Activated CD8-positive, alpha-beta T cell treated with anti-CD3 and anti-CD28 coated beads, Interleukin-2, amount 10 ng/mL, durations not matched to agents 7 days and 5 days (primary cell): ENCODE results near the gene ABCB9. TPM values are rescaled to one million over a fixed set of nuclear protein-coding genes. Genes with fewer than 3 reads are reported as not detected.

Experiments used
- ATAC-seq: fragments of 150-1000 bp; cut with Tn5 transposase; one replicate; pipeline ENCODE4 v1.10.0; 2021; ENCODE audit warnings: moderate library complexity
- CTCF ChIA-PET: fragments of 350-600 bp; sonication (Branson Sonifier 250); formaldehyde crosslinking; loops from one replicate; lab custom pipeline; 2021; ENCODE audit warnings: antibody characterized with exemption; lab: Charles Lee
- POLR2A ChIA-PET: fragments of 350-600 bp; sonication (Branson Sonifier 250); formaldehyde crosslinking; loops from one replicate; lab custom pipeline; 2021; ENCODE audit warnings: antibody characterized with exemption; lab: Charles Lee
- DNase-seq: peaks from one replicate; pipeline ENCODE4 v3.0.0-alpha.2; 2020
- H3K27ac Mint-ChIP-seq: one replicate; pipeline ENCODE4 v1.8.0; 2021; ENCODE audit warnings: mild to moderate bottlenecking, mixed read lengths
- H3K27me3 Mint-ChIP-seq: one replicate; pipeline ENCODE4 v1.8.0; 2021; ENCODE audit warnings: low read depth, mixed read lengths
- H3K36me3 Mint-ChIP-seq: one replicate; pipeline ENCODE4 v1.8.0; 2021; ENCODE audit warnings: low read depth, mixed read lengths
- H3K4me1 Mint-ChIP-seq: one replicate; pipeline ENCODE4 v1.8.0; 2021; ENCODE audit warnings: low read depth, mixed read lengths
- H3K4me3 Mint-ChIP-seq: one replicate; pipeline ENCODE4 v1.8.0; 2021; ENCODE audit warnings: mild to moderate bottlenecking, mixed read lengths
- H3K9me3 Mint-ChIP-seq: one replicate; pipeline ENCODE4 v1.8.0; 2022; ENCODE audit warnings: mixed read lengths; ENCODE audit not compliant: insufficient read depth
- total RNA-seq, 2 experiments: library from RNA; stranded (reverse); gene quantifications; one replicate each; pipeline ENCODE4 v1.2.3, GENCODE V29; 2021

ABCB9 gene
- total RNA-seq, 2 experiments from 2014 or later, result 5.9 to 6.0 TPM

DNA sequence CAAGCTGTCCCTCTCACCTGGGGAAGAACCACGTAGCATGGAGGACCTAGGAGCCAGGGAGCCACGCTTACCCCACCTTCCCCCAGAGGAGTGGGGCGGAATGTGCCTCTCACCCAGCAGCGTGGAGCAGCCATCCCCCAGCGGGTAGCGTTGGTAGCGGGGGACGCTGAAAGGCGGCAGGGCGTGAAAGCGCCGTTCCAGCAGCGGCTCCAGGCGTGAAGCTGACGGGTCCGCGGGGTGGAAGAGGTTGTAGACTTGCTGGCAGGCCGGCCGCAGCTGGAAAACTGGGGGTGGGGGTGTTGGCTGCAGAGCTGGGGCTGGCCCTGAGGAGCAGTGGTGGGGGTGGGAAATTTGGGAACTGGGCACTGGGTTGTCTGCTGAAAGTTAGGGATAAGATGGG, 26.1 kb upstream of the ABCB9 start:
- Mint-ChIP-seq H3K27ac (no peak overlapping the region), H3K4me1 (peaks cover 3% of the 10 kb centered on the region), H3K4me3 (no peak overlapping the region), H3K27me3 (no peaks in the 10 kb centered on the region), H3K36me3 (no peaks in the 10 kb centered on the region), H3K9me3 (no peaks in the 10 kb centered on the region)
- ChIA-PET POLR2A (interaction anchor here (1.2 kb wide), 1 partner anchor 13 kb away, joined by 3 read pairs; no protein-coding TSS in a partner anchor), CTCF (no interaction called here)
- ATAC-seq (no peak), DNase-seq (no peak)

DNA sequence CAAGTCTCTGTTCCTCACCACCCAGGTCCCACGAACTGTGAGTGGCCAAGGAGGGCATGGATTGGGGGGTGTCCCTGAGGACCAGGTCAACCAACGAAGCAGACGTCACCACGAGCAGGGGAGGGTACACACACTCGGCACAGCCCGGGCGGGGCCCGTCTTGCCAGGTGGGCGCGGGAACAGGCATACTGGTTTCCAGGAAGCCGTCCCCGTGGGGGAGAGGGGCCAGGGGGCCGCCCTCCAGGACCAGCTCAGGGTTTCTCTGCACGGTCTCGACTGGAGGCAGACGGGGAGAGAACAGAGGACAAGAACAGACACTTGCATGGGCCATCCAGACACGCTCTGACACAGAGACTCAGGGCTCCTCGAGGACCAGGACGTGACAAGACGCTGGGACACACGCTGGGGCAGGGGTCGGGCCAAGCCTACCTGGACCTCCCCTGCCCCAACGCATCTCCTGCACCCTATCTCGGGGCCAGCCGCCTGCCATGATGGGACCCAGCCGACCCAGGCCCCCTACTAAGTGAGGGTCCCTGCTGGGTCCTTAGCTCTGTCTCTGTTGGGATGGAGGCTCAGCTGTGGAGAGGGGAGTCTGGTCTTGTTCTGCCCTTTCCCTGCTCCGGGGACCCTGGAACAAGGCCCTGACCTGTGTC, 25.5 kb upstream of the ABCB9 start:
- ChIA-PET POLR2A (interaction anchor here (0.6 to 1.0 kb wide), 2 partner anchors 16 to 1721 kb away, joined by 3 read pairs; no protein-coding TSS in a partner anchor), CTCF (no interaction called here)
- Mint-ChIP-seq H3K4me1 (peaks cover 3% of the 10 kb centered on the region), H3K27ac (no peak overlapping the region), H3K4me3 (no peak overlapping the region), H3K36me3 (peaks cover under 1% of the 10 kb centered on the region), H3K9me3 (no peaks in the 10 kb centered on the region), H3K27me3 (no peaks in the 10 kb centered on the region)
- DNase-seq (no peak), ATAC-seq (no peak)

DNA sequence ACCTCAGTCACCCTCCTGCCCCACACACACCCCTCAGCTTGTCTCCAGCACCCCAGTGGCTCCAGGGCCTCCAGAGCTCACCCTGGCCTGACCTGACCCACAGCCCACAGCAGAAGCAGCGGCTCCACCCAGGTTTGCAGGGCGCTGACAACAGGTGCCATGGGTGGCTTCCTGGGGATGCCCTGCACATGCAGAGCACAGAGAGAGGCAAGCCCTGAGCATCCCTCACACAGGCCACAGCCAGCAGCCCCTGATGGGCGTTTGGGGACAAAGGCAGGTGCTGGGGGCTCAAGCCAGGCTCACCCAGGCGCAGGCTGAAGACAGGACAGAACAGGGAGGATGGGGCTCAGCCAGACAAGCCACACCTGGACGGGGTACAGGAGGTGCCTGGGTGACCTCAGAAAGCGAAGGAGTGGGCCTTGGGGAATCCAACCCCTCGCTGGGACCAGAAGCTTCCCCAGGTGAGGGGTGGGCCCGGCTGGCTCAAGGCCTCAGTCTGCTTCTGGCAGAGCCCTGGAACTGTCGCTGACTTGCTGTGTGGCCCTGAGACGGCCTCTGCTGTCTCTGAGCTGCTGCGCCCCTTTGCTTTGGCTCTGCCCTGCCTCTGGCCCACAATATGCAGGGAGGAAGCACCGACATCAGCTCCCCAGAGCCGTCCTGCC, 24.8 kb upstream of the ABCB9 start:
- no peaks in the 10 kb centered on the region for H3K9me3 Mint-ChIP-seq
- POLR2A ChIA-PET, result interaction anchor here (1.0 kb wide), 1 partner anchor 15 kb away, joined by 3 read pairs; no protein-coding TSS in a partner anchor
- ATAC-seq (no peak), DNase-seq (no peak)
- CTCF ChIA-PET, result no interaction called here
- H3K27me3 Mint-ChIP-seq, result no peaks in the 10 kb centered on the region
- peaks cover 3% of the 10 kb centered on the region for H3K4me1 Mint-ChIP-seq
- H3K27ac Mint-ChIP-seq, result no peak overlapping the region
- H3K36me3 Mint-ChIP-seq, result peaks cover 2% of the 10 kb centered on the region
- no peak overlapping the region for H3K4me3 Mint-ChIP-seq

DNA sequence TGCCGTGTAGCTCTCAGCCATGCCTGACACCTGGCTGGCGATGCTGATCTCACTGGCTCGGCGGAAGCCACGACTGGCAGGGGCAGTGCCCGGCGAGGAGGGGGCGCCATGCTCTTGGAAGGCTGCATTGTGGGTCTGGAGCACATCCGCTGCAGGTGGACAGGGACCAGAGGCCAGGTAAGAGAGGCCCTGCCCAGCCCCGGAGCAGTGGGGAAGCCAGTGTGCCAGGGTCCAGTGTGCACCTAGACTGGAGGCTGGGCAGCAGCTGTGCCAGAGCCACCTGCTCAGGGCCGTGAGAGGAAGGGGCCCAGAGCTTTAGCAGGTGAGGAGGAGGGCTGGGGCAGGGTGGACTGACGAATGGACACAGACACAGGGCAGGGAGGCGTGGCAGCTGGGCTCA, 24.3 kb upstream of the ABCB9 start:
- DNase-seq (no peak), ATAC-seq (no peak)
- H3K9me3 Mint-ChIP-seq, result no peaks in the 10 kb centered on the region
- H3K27me3 Mint-ChIP-seq, result no peaks in the 10 kb centered on the region
- peaks cover 2% of the 10 kb centered on the region for H3K36me3 Mint-ChIP-seq
- peaks cover 3% of the 10 kb centered on the region for H3K4me1 Mint-ChIP-seq
- no peak overlapping the region for H3K4me3 Mint-ChIP-seq
- H3K27ac Mint-ChIP-seq, result no peak overlapping the region
- ChIA-PET CTCF (no interaction called here), POLR2A (no interaction called here)

DNA sequence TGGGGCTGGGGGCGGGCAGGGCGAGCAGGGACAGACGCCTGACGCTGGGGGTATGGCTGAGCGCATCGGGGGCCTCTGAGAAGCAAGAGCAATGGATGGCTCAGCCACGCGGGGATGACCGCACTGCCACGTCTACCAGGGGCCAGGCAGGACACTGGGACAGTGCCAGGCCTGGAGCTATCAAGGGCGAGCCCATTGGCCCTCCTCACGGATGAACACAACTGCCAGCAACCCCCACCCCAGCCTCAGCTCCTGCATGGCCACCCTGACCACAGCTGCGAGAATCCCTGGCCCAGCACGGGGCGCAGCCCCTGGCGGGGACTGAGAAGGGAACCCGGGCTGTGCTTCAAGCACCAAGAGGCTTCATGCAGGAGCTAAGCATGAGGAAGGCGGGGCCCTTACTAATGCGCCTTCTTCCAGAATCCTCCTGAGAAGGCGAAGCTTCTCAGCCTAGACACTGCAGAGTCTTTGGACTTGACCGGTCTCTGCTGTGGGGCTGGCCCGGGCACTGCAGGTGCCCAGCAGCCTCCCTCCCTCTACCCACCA, 23.7 kb upstream of the ABCB9 start:
- H3K9me3 Mint-ChIP-seq, result no peaks in the 10 kb centered on the region
- peaks cover 5% of the 10 kb centered on the region for H3K36me3 Mint-ChIP-seq
- H3K4me1 Mint-ChIP-seq, result peaks cover 7% of the 10 kb centered on the region
- ATAC-seq, result no peak
- no peak for DNase-seq
- CTCF ChIA-PET, result no interaction called here
- POLR2A ChIA-PET, result interaction anchor here (1.0 kb wide), 1 partner anchor 117 kb away, joined by 3 read pairs; no protein-coding TSS in a partner anchor
- H3K27ac Mint-ChIP-seq, result no peak overlapping the region
- H3K27me3 Mint-ChIP-seq, result no peaks in the 10 kb centered on the region
- no peak overlapping the region for H3K4me3 Mint-ChIP-seq

DNA sequence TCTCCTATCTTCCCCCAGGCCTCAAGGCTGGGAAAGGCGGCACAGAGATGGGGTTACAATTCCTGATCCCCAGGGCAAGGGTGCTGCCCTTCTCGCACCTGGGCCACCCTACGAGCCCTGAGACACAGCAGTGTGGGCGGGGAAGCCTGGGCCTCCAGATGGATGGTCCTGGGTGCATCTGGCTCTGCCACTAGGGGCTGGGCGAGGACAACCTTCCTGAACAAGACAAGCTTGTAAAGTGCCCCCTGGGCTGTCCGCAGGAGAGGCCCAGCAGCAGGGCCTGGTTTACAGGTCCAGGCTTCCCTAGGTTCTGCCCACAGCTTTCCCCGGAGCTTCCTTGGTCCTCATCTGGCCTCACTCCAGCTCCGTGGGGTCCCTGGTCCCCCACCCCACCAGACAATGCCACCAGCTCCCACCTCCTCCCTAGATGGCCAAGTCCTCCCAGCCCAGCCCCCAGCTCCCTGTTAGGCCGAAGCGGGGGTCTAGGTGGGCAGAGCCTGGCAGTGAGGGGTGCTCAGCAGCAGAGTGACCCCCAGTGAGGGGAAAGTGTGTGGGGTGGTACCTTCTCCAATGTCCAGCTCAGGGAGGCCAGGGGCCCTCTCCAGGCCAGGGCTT, 23.1 kb upstream of the ABCB9 start:
- Mint-ChIP-seq H3K27me3 (no peaks in the 10 kb centered on the region), H3K9me3 (no peaks in the 10 kb centered on the region), H3K4me1 (peaks cover 10% of the 10 kb centered on the region), H3K36me3 (peaks cover 9% of the 10 kb centered on the region), H3K27ac (no peak overlapping the region), H3K4me3 (no peak overlapping the region)
- DNase-seq (no peak), ATAC-seq (no peak)
- ChIA-PET POLR2A (interaction anchor here (1.0 to 1.3 kb wide), 2 partner anchors 14 to 117 kb away, joined by 3 read pairs; partner anchors contain the start of gene OGFOD2), CTCF (interaction anchor here (0.6 kb wide), 1 partner anchor 553 kb away, joined by 3 read pairs; no protein-coding TSS in a partner anchor)

DNA sequence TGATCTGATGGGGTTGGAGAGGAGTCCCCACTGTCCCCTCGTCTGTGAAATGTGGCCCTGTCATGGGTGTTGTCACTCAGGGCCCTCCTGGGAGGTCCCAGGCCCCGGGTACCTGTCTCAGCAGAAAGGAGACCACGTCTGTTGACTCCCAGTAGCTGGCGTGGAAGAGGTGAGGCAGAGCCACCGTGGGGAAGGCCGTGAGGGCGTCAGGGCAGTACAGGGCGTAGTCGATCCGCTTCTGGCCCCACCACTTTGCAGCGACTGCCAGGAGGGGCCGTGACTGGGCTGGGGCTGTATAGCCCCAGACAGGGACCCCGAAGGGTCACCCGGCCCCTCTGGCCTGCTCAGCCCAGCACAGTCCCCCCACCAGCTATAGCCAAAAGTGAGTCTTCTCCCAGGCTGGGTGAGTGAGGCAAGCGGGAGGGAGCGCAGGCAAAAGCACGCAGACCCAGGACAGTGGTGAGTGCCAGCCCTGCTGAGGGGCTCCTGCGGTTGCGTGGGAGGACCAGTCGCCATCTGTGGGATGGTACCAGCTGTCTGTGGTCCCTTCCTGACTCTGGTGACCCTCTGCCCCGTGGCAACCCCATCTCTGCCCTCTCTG, 22.4 kb upstream of the ABCB9 start:
- H3K27me3 Mint-ChIP-seq, result no peaks in the 10 kb centered on the region
- H3K36me3 Mint-ChIP-seq, result peaks cover 11% of the 10 kb centered on the region
- no peak overlapping the region for H3K4me3 Mint-ChIP-seq
- ATAC-seq, result no peak
- peaks cover 16% of the 10 kb centered on the region for H3K4me1 Mint-ChIP-seq
- no peak for DNase-seq
- ChIA-PET CTCF (interaction anchor here (0.6 kb wide), 1 partner anchor 554 kb away, joined by 3 read pairs; no protein-coding TSS in a partner anchor), POLR2A (interaction anchor here (1.3 kb wide), 1 partner anchor 14 kb away, joined by 3 read pairs; the partner anchor contains the start of gene OGFOD2)
- H3K9me3 Mint-ChIP-seq, result no peaks in the 10 kb centered on the region
- H3K27ac Mint-ChIP-seq, result no peak overlapping the region

DNA sequence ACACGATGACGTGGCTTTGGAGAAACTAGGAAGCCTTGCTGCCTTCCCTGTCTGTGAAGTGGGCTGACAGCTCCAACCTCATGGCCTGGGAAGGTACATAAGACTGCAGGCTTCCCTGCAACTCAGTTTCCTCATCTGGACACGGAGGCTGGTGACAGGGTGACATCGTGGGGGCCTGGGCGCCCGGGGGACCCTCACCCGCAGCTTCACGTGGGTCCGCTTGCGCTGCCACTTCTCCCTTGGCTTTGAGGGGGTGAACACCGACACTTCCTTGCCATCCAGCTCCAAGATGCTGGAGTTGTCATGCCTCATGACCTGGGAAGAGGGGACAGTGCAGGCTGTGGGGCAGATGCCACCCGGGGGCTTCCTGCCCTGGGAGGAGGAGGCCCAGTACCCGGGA, 21.8 kb upstream of the ABCB9 start:
- Mint-ChIP-seq H3K4me3 (no peak overlapping the region), H3K4me1 (peaks cover 21% of the 10 kb centered on the region), H3K27ac (no peak overlapping the region), H3K9me3 (no peaks in the 10 kb centered on the region), H3K27me3 (no peaks in the 10 kb centered on the region), H3K36me3 (peaks cover 18% of the 10 kb centered on the region)
- ChIA-PET POLR2A (interaction anchor here (0.8 kb wide), 1 partner anchor 22 kb away, joined by 3 read pairs; the partner anchor contains the start of gene ABCB9), CTCF (no interaction called here)
- DNase-seq, result no peak
- ATAC-seq, result no peak

DNA sequence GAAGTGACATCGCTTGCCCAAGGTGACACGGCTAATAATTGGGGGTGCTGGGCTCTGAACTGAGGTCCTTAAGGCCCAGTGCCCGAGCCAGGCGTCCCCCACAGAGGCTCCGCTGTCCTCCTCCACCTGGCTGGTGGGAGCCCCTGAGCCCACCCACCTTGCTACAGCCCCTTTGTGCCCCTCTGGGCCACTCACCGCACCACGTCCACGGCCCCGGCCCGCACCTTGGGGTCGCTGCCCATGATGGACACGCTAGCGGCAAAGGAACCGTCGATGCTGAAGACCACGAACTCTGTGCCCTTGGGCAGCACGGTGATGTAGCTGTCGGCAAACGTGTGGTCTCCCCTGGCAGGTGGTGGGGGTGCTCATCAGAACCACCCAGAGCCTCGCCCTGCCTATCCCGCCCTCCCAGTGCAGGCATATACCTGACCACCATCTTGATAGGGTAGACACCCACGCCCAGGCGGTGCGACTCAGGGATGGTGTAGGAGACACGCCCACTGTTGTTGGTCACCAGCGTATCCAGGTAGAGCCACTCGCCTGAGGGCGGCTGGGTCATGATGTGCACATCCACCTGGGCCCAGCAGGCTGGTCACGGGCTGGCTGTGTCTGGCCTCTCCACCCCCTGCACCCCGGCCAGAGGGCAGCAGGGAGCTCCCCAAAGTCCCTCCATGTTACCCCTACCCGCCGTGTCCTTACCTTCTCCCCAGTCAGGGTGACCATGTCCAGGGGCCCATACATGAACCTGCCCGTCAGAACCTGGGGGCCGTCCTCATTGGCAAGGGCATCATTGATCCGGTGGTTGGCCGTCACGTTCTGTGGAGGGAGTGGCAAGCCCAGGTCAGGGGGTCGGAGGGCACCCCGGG, 21.1 kb upstream of the ABCB9 start:
- Mint-ChIP-seq H3K36me3 (peaks cover 22% of the 10 kb centered on the region), H3K4me3 (no peak overlapping the region), H3K4me1 (peaks cover 28% of the 10 kb centered on the region), H3K27ac (no peak overlapping the region), H3K9me3 (no peaks in the 10 kb centered on the region), H3K27me3 (no peaks in the 10 kb centered on the region)
- POLR2A ChIA-PET, result interaction anchor here (0.8 kb wide), 1 partner anchor 21 kb away, joined by 3 read pairs; the partner anchor contains the start of gene ABCB9
- DNase-seq, result no peak
- ATAC-seq, result no peak
- CTCF ChIA-PET, result no interaction called here

DNA sequence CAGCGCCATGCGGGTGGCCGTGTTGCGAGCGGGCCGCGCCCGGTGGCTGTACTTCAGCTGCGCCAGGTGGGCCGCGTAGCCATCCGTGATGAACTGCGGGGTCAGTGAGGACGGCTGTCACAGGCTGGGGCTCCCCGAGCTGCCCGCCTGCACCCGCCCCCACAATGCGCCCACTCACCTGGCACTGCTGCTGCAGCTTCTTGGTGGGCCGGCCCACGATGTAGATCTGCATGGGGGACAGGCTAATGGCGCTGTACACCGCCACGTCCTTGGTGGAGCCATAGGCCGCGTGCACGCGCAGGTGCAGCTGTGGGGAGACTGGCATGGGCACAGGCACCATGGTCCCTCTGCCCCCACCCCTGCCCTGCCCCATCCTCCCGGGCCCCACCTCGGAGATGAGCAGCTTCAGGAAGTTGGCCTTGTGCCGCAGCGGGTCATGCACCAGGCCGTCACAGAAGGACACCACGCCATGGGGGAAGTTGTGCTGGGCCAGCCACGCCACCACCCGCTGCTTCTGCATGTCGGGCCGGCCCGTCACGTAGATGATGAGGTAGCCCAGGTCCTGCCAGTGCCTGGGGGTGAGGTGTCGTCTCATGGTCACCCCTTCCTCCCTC, 20.1 kb upstream of the ABCB9 start:
- ATAC-seq (no peak), DNase-seq (no peak)
- no peaks in the 10 kb centered on the region for H3K9me3 Mint-ChIP-seq
- peaks cover 38% of the 10 kb centered on the region for H3K4me1 Mint-ChIP-seq
- H3K27ac Mint-ChIP-seq, result no peak overlapping the region
- POLR2A ChIA-PET, result interaction anchor here (1.1 kb wide), 1 partner anchor 11 kb away, joined by 3 read pairs; the partner anchor contains the start of gene OGFOD2
- H3K4me3 Mint-ChIP-seq, result no peak overlapping the region
- H3K27me3 Mint-ChIP-seq, result no peaks in the 10 kb centered on the region
- peaks cover 32% of the 10 kb centered on the region for H3K36me3 Mint-ChIP-seq
- CTCF ChIA-PET, result no interaction called here
